Endodermal cell (in vitro differentiated cells): ENCODE measurements around the gene ZSWIM4. TPM values are rescaled to one million over a fixed set of nuclear protein-coding genes. Genes with fewer than 3 reads are reported as not detected.

Experiments used
- DNase-seq: peaks from one replicate; pipeline ENCODE4 v3.0.0-alpha.2; 2017
- H3K27ac ChIP-seq: 2 replicates; pipeline ENCODE4 v1.5.1; 2013; ENCODE audit warnings: mild to moderate bottlenecking, low read depth, low read length, moderate library complexity
- H3K27me3 ChIP-seq: 2 replicates; pipeline ENCODE4 v1.6.1; 2013; ENCODE audit warnings: mild to moderate bottlenecking, low read length, moderate library complexity; ENCODE audit not compliant: insufficient read depth, control insufficient read depth, poor library complexity, severe bottlenecking
- H3K36me3 ChIP-seq: 2 replicates; pipeline ENCODE4 v1.7.0; 2013; ENCODE audit warnings: mild to moderate bottlenecking, low read length, moderate library complexity; ENCODE audit not compliant: control insufficient read depth, insufficient read depth
- H3K4me1 ChIP-seq: one replicate; pipeline ENCODE4 v1.7.0; 2013; ENCODE audit warnings: low read length; ENCODE audit not compliant: control insufficient read depth, insufficient read depth
- H3K4me3 ChIP-seq: 2 replicates; pipeline ENCODE4 v1.5.1; 2013; ENCODE audit warnings: mild to moderate bottlenecking, low read length, moderate library complexity
- H3K9ac ChIP-seq: 2 replicates; pipeline ENCODE4 v1.6.1; 2013; ENCODE audit warnings: mild to moderate bottlenecking, low read length, moderate library complexity; ENCODE audit not compliant: poor library complexity, severe bottlenecking; ENCODE audit errors: extremely low read depth
- H3K9me3 ChIP-seq: 2 replicates; pipeline ENCODE4 v1.6.1; 2013; ENCODE audit warnings: mild to moderate bottlenecking, low read length, moderate library complexity; ENCODE audit not compliant: control insufficient read depth
- H3K27ac Mint-ChIP-seq: 2 replicates; pipeline ENCODE4 v1.8.0; 2020; ENCODE audit warnings: mixed read lengths
- H3K27me3 Mint-ChIP-seq: 2 replicates; pipeline ENCODE4 v1.8.0; 2021; ENCODE audit warnings: mild to moderate bottlenecking, mixed read lengths; ENCODE audit not compliant: insufficient read depth
- H3K36me3 Mint-ChIP-seq: 2 replicates; pipeline ENCODE4 v1.8.0; 2020; ENCODE audit warnings: low read depth, mixed read lengths
- H3K4me1 Mint-ChIP-seq: 2 replicates; pipeline ENCODE4 v1.8.0; 2020; ENCODE audit warnings: mixed read lengths
- H3K4me3 Mint-ChIP-seq: 2 replicates; pipeline ENCODE4 v1.8.0; 2020; ENCODE audit warnings: mild to moderate bottlenecking, moderate library complexity, mixed read lengths
- H3K9me3 Mint-ChIP-seq: 2 replicates; pipeline ENCODE4 v1.8.0; 2020; ENCODE audit warnings: mild to moderate bottlenecking, mixed read lengths
- WGBS, 2 experiments: methylation state at CpG; one replicate each; pipeline versions ENCODE4 v1.1.5 to v1.1.7; 2013; ENCODE audit warnings: missing lambda C conversion rate in 2 of 2, mixed read lengths in 1 of 2; ENCODE audit not compliant: insufficient coverage in 1 of 2, insufficient read length in 1 of 2; 5-methylcytosine and 5-hydroxymethylcytosine counted together
- total RNA-seq, 2 donors: library from RNA; stranded (reverse); fragmentation: NEBNext Ultra II Directional in 1 of 2; extraction: Animal tissue kit (Norgen Biotek cat#: 25700) in 1 of 2; gene quantifications; 2 replicates in 1 of 2; 3 replicates in 1 of 2; pipeline ENCODE4 v1.2.1, GENCODE V29; 2021
- TF ChIP-seq, protein P1 (sequence below): fragments of 200-600 bp; sonication (generic); conservative IDR thresholded peaks from 2 replicates; pipeline ENCODE4 v1.5.0; 2021; ENCODE audit warnings: antibody characterized with exemption, mild to moderate bottlenecking

Gene ZSWIM4
- total RNA-seq, 2 donors from 2014 or later: 30.0 to 41.9 TPM

DNA sequence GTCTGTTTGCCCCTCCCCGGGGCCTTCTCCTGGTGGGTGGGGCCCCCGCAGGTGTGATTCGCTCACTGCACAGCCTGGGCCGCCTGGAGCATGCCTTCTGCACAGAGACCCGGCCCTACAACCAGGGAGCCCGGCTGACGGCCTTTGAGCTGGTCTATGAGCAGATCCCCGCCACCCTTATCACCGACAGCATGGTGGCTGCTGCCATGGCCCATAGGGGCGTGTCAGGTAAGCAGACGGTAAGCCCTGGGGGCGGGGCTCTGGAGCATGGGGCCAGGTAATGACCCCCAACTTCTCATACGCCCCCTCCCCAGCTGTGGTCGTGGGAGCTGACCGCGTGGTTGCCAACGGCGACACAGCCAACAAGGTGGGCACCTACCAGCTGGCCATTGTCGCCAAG is 26.7 kb upstream of the ZSWIM4 start:
- 94 to 97% methylated on average over 10 to 19 of the region's 19 CpGs for WGBS, 2 experiments
- Histone ChIP-seq H3K27me3 (no peaks in the 10 kb centered on the region), H3K4me3 (no peak overlapping the region), H3K4me1 (no peaks in the 10 kb centered on the region), H3K9me3 (no peaks in the 10 kb centered on the region), H3K36me3 (peaks cover 18% of the 10 kb centered on the region), H3K9ac (no peak overlapping the region), H3K27ac (no peak overlapping the region)
- peaks cover 5% of the 10 kb centered on the region for H3K4me1 Mint-ChIP-seq
- H3K36me3 Mint-ChIP-seq: peaks cover 25% of the 10 kb centered on the region
- H3K27ac Mint-ChIP-seq: no peak overlapping the region
- no peaks in the 10 kb centered on the region for H3K27me3 Mint-ChIP-seq
- H3K9me3 Mint-ChIP-seq: no peaks in the 10 kb centered on the region
- H3K4me3 Mint-ChIP-seq: no peak overlapping the region
- no peak for DNase-seq
- TF ChIP-seq, protein P1, sequence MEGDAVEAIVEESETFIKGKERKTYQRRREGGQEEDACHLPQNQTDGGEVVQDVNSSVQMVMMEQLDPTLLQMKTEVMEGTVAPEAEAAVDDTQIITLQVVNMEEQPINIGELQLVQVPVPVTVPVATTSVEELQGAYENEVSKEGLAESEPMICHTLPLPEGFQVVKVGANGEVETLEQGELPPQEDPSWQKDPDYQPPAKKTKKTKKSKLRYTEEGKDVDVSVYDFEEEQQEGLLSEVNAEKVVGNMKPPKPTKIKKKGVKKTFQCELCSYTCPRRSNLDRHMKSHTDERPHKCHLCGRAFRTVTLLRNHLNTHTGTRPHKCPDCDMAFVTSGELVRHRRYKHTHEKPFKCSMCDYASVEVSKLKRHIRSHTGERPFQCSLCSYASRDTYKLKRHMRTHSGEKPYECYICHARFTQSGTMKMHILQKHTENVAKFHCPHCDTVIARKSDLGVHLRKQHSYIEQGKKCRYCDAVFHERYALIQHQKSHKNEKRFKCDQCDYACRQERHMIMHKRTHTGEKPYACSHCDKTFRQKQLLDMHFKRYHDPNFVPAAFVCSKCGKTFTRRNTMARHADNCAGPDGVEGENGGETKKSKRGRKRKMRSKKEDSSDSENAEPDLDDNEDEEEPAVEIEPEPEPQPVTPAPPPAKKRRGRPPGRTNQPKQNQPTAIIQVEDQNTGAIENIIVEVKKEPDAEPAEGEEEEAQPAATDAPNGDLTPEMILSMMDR: no peak

DNA sequence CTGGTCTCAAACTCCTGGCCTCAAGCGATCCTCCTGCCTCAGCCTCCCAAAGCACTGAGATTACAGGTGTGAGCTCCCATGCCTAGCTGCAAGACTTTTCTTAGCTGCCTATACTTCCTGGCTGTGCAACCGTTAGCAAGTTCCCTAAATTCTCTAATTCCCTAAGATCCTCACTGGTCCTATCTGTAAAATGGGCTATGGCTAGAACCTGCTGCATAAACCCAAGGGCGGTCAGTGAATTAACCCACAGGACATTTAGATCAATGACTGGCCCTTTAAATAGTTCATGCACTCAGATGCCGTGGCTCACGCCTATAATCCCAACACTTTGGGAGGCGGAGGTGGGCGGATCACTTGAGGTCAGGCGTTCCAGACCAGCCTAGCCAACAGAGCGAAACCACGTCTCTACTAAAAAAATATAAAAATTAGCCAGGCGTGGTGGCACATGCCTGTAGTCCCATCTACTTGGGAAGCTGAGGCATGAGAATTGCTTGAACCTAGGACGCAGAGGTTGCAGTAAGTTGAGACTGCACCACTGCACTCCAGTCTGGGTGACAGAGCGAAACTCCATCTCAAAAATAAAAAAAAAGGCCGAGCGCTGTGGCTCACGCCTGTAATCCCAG is 25.1 kb upstream of the ZSWIM4 start:
- TF ChIP-seq, protein P1: no peak
- H3K4me1 Mint-ChIP-seq: peaks cover 8% of the 10 kb centered on the region
- Histone ChIP-seq H3K27ac (no peak overlapping the region), H3K36me3 (peaks cover 17% of the 10 kb centered on the region), H3K9me3 (no peaks in the 10 kb centered on the region), H3K9ac (no peak overlapping the region), H3K4me1 (no peaks in the 10 kb centered on the region), H3K27me3 (no peaks in the 10 kb centered on the region), H3K4me3 (no peak overlapping the region)
- no peaks in the 10 kb centered on the region for H3K27me3 Mint-ChIP-seq
- DNase-seq: no peak
- WGBS, 2 experiments: 86 to 91% methylated on average over 11 to 16 of the region's 16 CpGs
- H3K27ac Mint-ChIP-seq: no peak overlapping the region
- H3K9me3 Mint-ChIP-seq: no peaks in the 10 kb centered on the region
- H3K4me3 Mint-ChIP-seq: no peak overlapping the region
- peaks cover 23% of the 10 kb centered on the region for H3K36me3 Mint-ChIP-seq

DNA sequence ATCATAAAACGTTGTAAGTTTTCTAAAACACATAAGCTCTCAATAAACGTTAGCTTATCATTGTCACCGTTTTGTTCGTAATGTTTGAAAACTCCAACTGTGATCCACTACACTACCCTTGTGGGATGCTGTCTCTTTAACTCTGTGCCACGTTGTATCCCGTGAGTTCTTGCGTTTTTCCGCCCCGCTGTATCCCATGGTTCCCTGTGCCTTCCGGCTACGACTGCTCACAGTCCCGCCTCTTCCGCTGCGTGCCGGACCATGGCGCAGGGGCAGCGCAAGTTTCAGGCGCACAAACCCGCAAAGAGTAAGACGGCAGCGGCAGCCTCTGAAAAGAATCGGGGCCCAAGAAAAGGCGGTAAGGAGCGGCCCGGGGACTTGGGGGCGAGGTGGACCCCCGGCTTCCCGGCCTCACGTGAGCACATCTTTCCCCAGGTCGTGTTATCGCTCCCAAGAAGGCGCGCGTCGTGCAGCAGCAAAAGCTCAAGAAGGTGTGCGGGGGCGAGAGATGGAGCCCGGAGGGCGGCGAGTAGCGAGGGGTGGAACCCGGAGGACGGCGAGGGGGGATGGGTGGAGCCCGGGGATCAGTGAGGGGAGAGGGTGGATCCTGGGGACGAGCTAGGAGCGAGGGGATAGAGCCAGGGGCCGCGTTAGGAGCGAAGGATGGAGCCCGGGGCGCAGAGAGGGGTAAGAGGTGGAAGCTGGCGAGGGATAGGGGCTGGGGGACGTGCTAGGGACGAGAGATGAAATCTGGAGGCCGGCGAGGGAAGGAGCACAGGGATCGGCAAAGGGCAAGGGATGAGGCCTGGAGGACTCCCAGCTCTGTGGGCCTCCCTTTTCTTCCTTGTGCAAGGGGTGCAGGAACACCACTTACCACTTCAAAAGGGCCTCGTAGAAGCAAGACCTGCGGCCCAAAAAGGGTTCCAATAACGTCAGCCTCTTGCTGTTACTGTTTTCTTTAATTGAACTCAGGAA is 20.7 kb upstream of the ZSWIM4 start, which contains the start of gene C19orf53:
C19orf53 (plus strand) TSS at position 240 of the 975 bp plus-strand sequence; CDS start at position 262, 22 bp downstream.
- Histone ChIP-seq H3K27me3 (no peaks in the 10 kb centered on the region), H3K27ac (peak within 1 kb of the TSS; percentile 81), H3K4me3 (peak within 1 kb of the TSS; percentile 98), H3K9me3 (peaks cover 6% of the 10 kb centered on the region), H3K36me3 (peaks cover 41% of the 10 kb centered on the region), H3K9ac (peak within 1 kb of the TSS; percentile 86), H3K4me1 (no peaks in the 10 kb centered on the region)
- peak; percentile 95 for DNase-seq
- peaks cover 7% of the 10 kb centered on the region for H3K4me1 Mint-ChIP-seq
- no peaks in the 10 kb centered on the region for H3K9me3 Mint-ChIP-seq
- no peaks in the 10 kb centered on the region for H3K27me3 Mint-ChIP-seq
- H3K4me3 Mint-ChIP-seq: peak within 1 kb of the TSS; percentile 100
- H3K36me3 Mint-ChIP-seq: peaks cover 47% of the 10 kb centered on the region
- TF ChIP-seq, protein P1: no peak
- WGBS, 2 experiments: 0 to 1% methylated on average over 28 to 61 of the region's 61 CpGs
- H3K27ac Mint-ChIP-seq: peak within 1 kb of the TSS; percentile 99
